Endometrial microvascular endothelial cells (primary cell): Measurements from ENCODE around the gene AIP. TPM values are rescaled to one million over a fixed set of nuclear protein-coding genes. Genes with fewer than 3 reads are reported as not detected.
"Not testable (repeated sequence)": the region's sequence is repeated elsewhere in the genome, so short reads cannot be mapped to it uniquely, and the experiment has no call there.

ENCODE experiments used
- in situ Hi-C: cut with HindIII; loops from 2 replicates; pipeline ENCODE4 v1.10.0; 2017; ENCODE audit warnings: low sequenced_read_pairs, low pct_unique_long_range_greater_than_20kb; ENCODE audit errors: inconsistent ontology term
- total RNA-seq: library from RNA; depleted of rRNA; stranded (reverse); fragments of >200 nt; gene quantifications from one replicate; pipeline ENCODE4 v1.2.3, GENCODE V29; 2015; ENCODE audit errors: inconsistent ontology term

The AIP gene
- total RNA-seq, 1 donor from 2014 or later = 31.4 TPM

DNA sequence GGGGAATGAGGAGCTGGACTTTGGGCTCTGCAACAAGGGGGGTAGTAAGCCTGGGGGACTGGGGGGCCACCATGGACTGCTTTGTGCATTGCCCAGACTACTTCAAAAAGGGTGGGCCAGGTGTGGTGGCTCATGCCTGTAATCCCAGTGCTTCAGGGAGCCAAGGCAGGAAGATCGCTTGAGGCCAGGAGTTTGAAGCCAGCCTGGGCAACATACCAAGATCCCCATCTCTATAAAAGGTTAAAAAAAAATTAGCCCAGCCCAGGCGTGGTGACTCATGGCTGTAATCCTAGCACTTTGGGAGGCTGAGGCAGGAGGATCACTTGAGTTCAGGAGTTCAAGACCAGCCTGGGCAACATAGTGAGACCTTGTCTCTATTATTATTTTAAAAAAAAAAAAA is 17.3 kb upstream of the AIP start:
- in situ Hi-C loops = not testable (repeated sequence)

DNA sequence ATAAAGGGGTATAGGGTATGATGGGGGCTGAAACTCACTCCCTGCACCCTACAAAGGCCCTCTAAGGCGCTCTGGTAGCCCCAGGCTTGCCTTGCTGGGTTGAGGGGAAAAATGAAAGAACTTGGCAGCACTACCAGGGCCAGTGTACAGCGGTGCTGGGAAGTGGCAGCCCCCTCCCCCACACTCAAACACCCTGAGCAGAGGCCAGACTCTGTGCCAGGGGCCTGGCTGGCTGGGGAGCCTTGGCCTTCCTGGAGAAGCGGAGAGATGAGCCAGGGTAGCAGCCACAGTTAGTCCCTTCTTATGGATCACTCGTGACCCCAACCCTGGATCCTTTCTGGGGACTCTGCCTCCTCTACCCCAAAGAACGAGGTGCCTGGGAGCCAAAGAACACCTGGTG is 16.5 kb upstream of the AIP start:
- in situ Hi-C loops = no loop called here

DNA sequence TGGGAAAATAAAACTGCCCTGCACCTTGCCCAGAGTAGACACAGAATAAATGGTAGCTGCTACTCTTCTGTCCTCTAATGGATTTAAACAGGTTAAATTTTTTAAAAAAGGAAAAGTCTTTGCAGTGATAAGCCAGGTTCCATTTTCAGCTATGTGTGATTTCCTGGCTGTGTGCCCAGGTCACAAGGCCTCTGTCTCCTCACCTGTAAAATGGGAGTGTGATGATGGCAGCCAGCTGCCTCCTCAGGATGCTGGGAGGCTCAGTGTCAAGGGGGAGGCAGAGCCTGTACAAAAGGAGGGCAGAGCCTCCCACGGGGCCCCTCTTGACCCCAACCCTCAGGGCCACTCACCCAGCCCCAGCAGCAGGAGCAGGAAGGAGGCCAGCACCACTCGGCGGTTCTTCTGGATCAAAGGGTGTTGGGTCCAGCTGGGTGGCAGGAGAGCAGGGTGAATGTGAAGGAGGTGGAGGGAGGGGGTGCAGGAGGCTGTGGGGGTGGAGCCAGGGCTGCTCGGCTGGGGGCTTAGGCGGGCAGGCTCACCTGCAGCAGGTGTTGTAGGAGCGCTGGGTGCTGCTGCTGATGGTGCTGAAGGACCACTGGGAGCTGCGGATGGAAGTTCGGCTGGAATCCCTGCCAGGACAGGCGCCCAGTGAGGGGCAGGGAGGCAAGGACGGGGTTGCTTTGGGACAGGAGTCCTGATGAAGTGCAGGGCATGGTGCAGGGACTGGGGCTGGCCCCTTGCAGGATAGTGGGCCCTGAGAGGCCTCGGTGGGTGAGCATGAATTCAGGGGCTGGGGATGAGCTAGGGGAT is 15.7 kb upstream of the AIP start:
- in situ Hi-C loops = no loop called here

DNA sequence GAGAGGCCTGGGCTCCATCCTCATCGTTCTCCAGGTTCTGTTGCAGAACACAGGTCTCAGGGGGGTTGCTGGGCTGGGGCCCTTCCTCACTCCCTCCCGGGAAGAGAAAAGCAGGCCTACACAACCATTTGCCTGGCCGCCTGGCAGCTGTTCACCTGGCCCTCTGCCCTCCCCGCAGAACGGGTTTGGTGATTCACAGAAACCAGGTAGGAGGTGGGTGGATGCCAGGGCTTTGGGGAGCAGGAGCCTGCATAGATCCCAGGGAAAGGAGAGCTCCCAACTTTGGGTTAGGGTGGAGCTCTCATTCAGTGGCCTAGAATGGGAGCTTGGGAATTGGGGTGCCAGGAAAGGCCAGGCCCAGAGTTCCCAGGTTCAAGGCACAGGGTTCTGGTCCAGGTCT is 14.8 kb upstream of the AIP start:
- in situ Hi-C loops = no loop called here

DNA sequence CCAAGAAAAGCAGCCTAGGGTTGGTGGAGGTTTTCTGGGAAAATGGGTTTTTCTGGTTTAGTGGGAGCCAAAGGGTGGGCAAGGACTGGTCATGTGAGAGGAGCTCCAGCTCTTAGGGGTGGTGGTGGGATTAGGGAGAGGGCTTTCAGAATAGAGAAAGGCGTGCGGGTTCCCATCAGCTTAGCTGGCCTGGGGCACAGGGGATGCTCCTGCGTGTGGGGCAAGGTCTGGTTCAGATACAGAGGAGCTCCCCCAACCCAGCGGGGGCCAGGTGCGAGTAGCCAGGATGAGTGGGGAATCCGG is 14.4 kb upstream of the AIP start:
- in situ Hi-C loops = no loop called here

DNA sequence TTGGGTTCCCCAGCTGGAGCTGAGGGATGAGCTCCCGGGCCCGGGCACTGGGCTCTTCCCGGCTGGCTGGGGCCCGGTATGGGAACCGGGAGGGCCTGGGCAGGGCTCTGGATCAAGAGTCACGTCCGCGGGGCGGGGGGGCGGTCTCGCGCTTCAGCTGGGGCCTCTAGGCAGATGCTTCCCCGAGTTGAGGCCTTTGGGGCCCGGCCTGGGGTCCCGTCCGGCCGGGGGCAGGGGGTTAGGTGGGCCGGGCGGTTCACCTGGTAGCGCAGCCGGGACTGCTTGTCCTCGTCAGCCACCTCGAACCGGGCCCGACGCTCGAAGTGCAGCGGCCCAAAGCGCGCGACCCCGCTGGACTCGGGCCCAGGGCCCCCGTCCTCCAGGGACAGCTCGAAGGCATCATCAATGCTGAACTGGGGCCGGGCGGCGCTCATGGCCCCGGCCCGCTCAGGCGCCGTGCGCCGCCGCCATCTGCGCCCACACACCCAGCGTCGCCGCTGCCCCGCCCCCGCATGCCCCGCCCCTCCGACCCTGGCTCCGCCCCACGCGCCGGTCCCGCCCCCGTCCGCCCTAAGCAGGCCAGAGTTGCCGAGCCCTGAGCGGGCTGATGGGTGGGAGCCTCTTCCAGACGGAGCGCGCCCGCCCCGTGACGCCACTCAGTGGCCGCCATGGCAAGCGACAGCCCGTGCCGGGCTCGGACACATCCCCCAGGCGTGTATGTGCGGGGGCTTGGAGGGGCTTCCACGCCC is 13.9 kb upstream of the AIP start, which contains the start of gene TMEM134:
TMEM134 (minus strand) TSS at position 493 of the 749 bp plus-strand sequence; CDS start at position 434, 59 bp downstream.
- in situ Hi-C loops = no loop called here

DNA sequence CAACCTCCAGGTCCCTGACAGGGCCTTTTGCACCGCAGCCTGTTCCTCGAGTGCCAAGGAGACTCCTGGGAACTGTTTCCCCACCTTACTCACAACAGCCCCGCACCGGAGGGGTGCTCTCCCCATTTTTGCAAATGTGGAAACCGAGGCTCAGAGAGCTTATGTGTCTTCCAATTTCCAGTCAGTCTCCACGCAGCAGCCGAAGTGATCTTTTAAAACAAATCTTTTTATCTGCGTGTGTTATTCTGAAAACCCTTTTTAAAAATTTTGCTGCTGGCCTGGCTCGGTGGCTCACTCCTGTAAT is 13.4 kb upstream of the AIP start:
- in situ Hi-C loops = no loop called here

DNA sequence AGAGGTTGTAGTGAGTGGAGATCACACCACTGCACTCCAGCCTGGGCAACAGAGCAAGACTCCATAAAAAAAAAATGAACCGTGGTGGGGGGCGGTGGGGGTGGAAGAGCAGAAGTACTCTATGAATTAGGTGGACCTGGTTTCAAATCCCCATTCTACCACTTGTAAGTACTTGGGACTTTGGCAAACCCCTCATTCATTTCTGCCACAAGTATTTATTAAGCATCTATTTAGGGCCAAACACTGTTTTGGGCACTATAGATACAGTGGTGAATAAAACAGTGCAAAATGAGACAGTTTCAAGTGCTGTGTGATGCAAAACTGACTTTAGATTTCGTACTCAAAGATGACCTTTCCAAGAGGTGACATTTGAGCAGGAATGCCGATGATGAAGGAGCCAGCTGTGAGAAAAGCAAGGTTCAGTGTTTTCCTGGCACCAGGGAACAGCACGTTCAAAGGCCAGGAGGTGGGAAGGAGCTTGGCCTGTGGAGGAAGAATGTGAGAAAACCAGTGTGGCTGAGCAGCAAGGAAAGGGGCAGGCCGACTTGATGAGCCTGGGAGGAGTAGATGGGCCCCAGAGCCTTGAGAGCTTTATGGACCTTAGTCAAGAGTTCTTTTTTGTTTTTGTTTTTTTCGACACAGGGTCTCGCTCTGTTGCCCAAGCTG is 12.4 kb upstream of the AIP start:
- in situ Hi-C loops = no loop called here

DNA sequence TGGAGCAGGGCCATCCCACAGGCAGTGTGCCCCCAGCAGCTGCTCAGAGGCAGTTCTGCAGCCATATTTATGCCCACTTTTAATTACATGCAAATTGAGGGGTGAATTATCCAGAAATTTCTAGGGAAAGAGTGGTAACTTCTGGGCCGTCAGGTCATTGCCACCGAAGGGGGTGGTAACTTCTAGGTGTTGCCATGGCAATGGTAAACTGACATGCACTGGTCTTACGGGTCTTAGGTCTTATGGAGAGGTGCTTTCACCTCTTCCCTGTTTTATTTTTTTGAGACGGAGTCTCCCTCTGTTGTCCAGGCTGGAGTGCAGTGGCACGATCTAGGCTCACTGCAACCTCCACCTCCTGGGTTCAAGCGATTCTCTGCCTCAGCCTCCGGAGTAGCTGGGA is 9.9 kb upstream of the AIP start:
- in situ Hi-C loops = no loop called here

DNA sequence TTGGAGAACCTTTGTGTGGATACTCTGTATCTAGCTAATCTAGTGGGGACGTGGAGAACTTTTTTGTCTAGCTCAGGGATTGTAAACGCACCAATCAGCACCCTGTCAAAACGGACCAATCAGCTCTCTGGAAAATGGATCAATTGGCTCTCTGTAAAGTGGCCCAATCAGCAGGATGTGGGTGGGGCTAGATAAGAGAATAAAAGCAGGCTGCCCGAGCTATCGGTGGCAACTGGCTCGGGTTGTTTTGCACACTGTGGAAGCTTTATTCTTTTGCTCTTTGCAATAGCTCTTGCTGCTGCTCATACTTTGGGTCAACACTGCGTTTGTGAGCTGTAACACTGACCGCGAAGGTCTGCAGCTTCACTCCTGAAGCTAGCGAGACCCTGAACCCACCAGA is 6.1 kb upstream of the AIP start:
- in situ Hi-C loops = not testable (repeated sequence)

DNA sequence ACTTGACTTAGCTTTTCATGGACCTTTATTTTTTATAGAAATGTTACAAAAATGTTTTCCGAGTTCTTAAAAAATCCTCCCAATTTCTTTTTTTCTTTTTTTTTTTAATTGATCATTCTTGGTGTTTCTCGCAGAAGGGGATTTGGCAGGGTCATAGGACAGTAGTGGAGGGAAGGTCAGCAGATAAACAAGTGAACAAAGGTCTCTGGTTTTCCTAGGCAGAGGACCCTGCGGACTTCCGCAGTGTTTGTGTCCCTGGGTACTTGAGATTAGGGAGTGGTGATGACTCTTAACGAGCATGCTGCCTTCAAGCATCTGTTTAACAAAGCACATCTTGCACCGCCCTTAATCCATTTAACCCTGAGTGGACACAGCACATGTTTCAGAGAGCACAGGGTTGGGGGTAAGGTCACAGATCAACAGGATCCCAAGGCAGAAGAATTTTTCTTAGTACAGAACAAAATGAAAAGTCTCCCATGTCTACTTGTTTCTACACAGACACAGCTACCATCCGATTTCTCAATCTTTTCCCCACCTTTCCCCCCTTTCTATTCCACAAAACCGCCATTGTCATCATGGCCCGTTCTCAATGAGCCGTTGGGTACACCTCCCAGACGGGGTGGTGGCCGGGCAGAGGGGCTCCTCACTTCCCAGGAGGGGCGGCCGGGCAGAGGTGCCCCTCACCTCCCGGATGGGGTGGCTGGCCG is 5.3 kb upstream of the AIP start:
- in situ Hi-C loops = not testable (repeated sequence)

DNA sequence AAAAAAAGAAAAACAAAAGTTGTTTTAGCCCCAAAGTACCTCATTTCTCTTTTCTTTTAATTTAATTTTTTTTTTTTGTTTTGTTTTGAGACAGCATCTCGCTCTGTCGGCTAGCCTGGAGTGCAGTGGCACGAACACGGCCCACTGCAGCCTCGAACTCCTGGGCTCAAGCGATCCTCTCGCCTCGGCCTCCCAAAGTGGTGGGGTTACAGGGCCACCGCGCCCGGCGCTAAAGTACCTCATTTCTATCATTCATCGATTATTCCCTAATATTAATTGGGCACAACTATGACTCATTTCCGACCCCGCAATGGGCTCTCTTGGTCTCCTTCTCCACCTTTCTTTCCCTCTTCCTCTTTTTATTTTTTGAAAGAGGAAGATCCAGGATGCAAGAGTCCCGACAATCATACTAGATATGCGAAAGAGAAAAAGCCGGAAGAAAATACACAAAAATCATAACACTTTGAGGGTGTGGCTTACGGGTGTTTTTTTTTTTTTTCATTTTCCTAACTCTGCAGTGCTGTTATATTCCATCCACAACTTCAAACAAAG is 475 bp upstream of the AIP start:
- in situ Hi-C loops = no loop called here

DNA sequence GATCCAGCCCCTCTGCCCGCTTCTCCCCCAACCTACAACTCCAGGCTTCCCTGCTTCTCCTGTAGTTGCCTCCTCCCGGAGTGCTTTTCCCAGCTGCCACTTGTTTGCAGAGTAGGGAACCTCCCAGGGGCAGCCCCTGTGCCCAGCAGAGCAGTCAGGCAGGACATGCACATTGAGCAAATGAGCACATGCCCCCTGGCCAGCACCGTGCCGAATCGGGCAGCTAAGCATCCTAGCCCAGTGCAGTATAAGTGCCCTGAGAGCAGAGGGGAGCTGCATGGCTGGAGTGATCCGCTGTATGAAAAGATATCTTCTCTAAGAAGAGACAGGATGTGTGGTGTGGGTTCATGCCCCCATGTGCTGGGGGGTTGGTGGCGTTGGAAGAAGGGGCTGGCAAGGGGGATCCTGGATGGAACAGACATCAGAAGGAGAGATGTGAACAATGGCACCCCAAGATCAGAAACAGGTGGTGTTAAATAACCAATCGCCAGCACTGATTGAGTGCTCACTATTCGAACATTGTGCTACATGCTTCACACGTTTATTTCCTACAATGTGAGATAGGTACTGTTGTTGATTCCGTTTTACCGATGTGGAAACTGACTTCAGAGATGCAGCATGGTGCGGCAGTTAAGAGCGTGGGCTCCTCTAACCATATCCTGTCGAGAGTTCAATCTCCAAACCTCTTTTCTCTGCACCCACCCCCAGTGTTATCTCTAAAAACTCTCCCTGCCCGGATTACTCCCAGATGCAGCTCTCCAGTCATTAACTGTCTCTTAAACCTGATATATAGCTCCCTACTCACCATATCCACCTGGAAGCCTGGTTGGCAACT is 1.2 kb downstream of the AIP start:
- in situ Hi-C loops = no loop called here

DNA sequence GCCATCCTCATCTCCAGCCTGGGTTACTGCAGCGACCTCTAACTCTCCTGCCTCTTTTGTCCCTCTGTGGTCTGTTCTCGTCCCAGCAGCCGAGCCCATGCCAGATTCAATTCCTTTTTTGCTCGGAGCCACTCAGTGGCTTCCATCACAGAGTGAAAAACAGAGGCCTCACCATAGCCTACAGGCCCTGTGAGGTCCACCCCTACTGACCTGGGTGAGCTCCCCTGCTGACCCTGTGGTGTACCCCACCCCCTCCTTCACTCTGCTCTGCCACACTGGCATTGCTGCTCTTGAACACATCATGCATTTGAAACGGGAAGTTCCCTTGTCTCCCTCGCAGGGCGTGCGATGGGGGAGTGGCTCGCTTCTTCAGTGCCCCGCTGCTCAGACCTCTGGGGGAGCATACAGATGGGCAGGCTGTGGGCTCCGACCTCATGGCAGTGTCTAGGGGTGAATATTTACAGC is 2.1 kb downstream of the AIP start:
- in situ Hi-C loops = no loop called here

DNA sequence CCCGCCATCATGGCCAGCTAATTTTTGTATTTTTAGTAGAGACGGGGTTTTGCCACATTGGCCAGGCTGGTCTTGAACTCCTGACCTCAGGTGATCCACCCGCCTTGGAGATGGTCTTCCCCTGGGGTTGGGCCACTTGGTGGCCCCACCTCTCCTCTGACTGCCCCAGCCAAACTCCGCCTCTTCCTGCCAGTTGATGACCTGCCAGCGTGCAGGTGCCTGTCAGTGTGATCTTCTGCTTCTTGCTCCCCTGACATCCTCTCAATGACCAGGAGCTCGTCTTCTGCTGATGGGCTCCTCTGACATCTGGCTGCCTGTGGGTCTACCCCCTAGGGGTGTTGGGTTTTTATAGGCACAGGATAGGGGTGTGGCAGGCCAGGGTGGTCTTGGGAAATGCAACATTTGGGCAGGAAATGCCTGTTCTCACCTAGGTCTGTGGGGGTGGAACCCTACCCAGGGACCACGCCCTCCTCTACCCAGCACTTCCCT is 3.1 kb downstream of the AIP start:
- in situ Hi-C loops = not testable (repeated sequence)

DNA sequence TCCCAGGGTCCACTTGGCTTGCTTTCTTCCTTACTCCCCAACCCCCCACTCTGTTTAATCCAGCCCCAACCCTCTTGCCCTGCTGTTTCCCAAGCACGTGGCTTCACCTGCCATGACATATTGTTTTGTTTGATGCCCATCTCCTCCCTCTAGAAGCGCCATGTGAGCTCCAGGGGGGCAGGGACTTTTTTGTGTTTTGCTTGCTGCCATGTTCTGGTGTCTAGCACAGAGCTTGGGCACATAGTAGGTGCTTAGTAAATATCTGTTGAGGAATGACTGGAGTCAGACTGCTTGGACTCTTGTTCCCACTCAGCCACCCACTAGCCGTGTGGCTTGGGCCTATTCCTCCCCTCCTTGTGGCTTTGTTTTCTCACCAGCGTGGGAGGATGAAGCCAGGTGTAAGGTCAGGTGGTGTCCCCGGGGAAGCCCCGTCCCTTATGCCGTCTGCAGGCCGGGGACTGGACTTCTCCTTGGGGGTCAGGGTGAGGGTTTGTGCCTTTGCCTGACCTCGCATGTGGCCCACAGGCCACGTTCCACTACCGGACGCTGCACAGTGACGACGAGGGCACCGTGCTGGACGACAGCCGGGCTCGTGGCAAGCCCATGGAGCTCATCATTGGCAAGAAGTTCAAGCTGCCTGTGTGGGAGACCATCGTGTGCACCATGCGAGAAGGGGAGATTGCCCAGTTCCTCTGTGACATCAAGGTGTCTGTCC is 3.8 kb downstream of the AIP start:
- in situ Hi-C loops = no loop called here

DNA sequence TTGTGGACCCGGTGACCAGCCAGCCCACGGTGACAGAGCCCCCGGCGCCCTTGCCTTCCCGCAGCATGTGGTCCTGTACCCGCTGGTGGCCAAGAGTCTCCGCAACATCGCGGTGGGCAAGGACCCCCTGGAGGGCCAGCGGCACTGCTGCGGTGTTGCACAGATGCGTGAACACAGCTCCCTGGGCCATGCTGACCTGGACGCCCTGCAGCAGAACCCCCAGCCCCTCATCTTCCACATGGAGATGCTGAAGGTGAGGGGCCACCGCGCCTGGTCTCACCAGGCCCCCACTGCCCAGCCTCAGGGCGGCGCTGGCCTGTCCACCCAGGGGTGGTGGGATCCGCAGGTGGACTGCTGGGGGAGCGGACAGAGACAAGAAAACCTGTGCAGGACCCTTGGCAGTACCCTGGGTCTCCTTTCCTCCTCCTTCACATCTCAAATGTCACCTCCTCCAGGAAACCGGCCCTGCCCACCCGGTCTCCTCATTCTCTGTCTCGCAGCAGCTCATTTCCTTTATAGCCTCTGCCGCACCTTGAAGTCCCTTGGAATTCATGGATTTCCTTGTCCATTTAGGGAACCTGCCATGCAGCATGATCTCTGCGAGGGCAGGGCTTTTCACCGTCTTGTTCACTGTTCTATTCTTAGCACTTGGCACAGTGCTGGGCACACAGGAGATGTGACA is 6.5 kb downstream of the AIP start:
- in situ Hi-C loops = no loop called here
